ENCODE data around the gene SLC30A1. TPM values are rescaled to one million over a fixed set of nuclear protein-coding genes. Genes with fewer than 3 reads are reported as not detected.

The SLC30A1 gene
- polyA plus RNA-seq, 1 donor from 2014 or later, result 6.5 TPM

- Histone ChIP-seq H3K9me3 (ENCODE audit: low read length) (no peaks in the 10 kb centered on the region), H3K79me2 (replicated peaks; ENCODE audit: insufficient read depth, low read length) (no peaks in the 10 kb centered on the region), H3K36me3 (ENCODE audit: insufficient read depth, low read length) (no peaks in the 10 kb centered on the region), H3K27ac (ENCODE audit: low read length) (no peak overlapping the region), H3K4me2 (ENCODE audit: low read length) (no peak overlapping the region), H4K20me1 (ENCODE audit: insufficient read depth) (no peaks in the 10 kb centered on the region), H3K4me3 (ENCODE audit: low read length) (no peak overlapping the region), H3K9me2 (ENCODE audit: insufficient read depth, low read length) (no peaks in the 10 kb centered on the region), H2AFZ (ENCODE audit: low read depth, low read length) (no peak overlapping the region), H3K27me3 (ENCODE audit: insufficient read depth, low read depth, low read length) (no peaks in the 10 kb centered on the region), H3F3A (ENCODE audit: insufficient read depth, low read length, poor library complexity, severe bottlenecking) (no peaks in the 10 kb centered on the region), H3K9ac (ENCODE audit: low read length) (no peak overlapping the region)
- TF ChIP-seq SMC3 (conservative IDR thresholded peaks at IDR 0.05; ENCODE audit: poor library complexity) (no peak), EZH2 (IDR thresholded peaks at IDR 0.05; ENCODE audit: borderline replicate concordance, insufficient read depth, low read length, poor library complexity, severe bottlenecking) (no peak), POLR2AphosphoS5 (IDR thresholded peaks at IDR 0.05) (no peak), EP300 (conservative IDR thresholded peaks at IDR 0.05; ENCODE audit: poor library complexity, severe bottlenecking) (no peak), RAD21 (conservative IDR thresholded peaks at IDR 0.05) (no peak), TAF1 (IDR thresholded peaks at IDR 0.05; ENCODE audit: low read depth) (no peak), MXI1 (conservative IDR thresholded peaks at IDR 0.05; ENCODE audit: poor library complexity, severe bottlenecking) (no peak)
- TF ChIP-seq, protein P1, sequence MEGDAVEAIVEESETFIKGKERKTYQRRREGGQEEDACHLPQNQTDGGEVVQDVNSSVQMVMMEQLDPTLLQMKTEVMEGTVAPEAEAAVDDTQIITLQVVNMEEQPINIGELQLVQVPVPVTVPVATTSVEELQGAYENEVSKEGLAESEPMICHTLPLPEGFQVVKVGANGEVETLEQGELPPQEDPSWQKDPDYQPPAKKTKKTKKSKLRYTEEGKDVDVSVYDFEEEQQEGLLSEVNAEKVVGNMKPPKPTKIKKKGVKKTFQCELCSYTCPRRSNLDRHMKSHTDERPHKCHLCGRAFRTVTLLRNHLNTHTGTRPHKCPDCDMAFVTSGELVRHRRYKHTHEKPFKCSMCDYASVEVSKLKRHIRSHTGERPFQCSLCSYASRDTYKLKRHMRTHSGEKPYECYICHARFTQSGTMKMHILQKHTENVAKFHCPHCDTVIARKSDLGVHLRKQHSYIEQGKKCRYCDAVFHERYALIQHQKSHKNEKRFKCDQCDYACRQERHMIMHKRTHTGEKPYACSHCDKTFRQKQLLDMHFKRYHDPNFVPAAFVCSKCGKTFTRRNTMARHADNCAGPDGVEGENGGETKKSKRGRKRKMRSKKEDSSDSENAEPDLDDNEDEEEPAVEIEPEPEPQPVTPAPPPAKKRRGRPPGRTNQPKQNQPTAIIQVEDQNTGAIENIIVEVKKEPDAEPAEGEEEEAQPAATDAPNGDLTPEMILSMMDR (IDR thresholded peaks at IDR 0.05; ENCODE audit: poor library complexity, severe bottlenecking), result no peak
- TF ChIP-seq, protein P2, sequence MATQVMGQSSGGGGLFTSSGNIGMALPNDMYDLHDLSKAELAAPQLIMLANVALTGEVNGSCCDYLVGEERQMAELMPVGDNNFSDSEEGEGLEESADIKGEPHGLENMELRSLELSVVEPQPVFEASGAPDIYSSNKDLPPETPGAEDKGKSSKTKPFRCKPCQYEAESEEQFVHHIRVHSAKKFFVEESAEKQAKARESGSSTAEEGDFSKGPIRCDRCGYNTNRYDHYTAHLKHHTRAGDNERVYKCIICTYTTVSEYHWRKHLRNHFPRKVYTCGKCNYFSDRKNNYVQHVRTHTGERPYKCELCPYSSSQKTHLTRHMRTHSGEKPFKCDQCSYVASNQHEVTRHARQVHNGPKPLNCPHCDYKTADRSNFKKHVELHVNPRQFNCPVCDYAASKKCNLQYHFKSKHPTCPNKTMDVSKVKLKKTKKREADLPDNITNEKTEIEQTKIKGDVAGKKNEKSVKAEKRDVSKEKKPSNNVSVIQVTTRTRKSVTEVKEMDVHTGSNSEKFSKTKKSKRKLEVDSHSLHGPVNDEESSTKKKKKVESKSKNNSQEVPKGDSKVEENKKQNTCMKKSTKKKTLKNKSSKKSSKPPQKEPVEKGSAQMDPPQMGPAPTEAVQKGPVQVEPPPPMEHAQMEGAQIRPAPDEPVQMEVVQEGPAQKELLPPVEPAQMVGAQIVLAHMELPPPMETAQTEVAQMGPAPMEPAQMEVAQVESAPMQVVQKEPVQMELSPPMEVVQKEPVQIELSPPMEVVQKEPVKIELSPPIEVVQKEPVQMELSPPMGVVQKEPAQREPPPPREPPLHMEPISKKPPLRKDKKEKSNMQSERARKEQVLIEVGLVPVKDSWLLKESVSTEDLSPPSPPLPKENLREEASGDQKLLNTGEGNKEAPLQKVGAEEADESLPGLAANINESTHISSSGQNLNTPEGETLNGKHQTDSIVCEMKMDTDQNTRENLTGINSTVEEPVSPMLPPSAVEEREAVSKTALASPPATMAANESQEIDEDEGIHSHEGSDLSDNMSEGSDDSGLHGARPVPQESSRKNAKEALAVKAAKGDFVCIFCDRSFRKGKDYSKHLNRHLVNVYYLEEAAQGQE (IDR thresholded peaks at IDR 0.05; ENCODE audit: borderline replicate concordance), result no peak
These were observed 56.2 kb downstream of the SLC30A1 start for GRCh38 chr1:211522804-211523203.

Other genes with a start within 250 kb of the SLC30A1 start
- 0.11 and 1.0 TPM in 2 replicates for gene RD3, start 87.0 kb downstream of the SLC30A1 start, polyA plus RNA-seq
- 0.98 and 1.1 TPM in 2 replicates for gene NEK2, start 96.5 kb upstream of the SLC30A1 start, polyA plus RNA-seq

All from neural cell (in vitro differentiated cells).